ENCODE measurements around the gene ZNF578.
"Not testable (repeated sequence)": the region's sequence is repeated elsewhere in the genome, so short reads cannot be mapped to it uniquely, and the experiment has no call there.

The ZNF578 gene

DNA sequence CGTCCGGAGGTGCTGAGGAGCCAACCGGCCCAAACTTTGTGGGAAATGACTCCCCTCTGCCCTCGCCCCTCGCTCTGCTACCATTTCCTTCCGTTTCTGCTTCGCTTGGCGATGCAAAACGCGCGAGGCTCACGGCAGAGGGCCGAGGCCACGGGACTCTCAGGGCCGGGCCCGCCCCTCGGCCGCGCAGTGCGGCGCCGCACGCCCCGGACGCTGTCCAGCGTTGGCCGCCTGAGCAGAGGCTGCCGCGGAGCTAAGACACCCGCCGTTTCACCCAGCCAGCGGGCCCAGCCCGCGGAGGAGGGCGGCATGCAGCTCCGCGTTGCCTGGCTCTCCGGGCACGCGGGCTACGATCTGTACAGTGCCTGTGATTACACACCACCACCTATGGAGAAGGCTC, 2.1 kb upstream of the ZNF578 start:
- H3K4me3 ChIP-seq (ENCODE audit: control insufficient read depth, low read depth, low read length): no peak overlapping the region
- TF ChIP-seq, protein P1, sequence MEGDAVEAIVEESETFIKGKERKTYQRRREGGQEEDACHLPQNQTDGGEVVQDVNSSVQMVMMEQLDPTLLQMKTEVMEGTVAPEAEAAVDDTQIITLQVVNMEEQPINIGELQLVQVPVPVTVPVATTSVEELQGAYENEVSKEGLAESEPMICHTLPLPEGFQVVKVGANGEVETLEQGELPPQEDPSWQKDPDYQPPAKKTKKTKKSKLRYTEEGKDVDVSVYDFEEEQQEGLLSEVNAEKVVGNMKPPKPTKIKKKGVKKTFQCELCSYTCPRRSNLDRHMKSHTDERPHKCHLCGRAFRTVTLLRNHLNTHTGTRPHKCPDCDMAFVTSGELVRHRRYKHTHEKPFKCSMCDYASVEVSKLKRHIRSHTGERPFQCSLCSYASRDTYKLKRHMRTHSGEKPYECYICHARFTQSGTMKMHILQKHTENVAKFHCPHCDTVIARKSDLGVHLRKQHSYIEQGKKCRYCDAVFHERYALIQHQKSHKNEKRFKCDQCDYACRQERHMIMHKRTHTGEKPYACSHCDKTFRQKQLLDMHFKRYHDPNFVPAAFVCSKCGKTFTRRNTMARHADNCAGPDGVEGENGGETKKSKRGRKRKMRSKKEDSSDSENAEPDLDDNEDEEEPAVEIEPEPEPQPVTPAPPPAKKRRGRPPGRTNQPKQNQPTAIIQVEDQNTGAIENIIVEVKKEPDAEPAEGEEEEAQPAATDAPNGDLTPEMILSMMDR (conservative IDR thresholded peaks at IDR 0.05; ENCODE audit: control insufficient read depth, insufficient read depth, low read depth, low read length): no peak

GRCh38 chr19:52464798-52465470, 11.6 kb downstream of the ZNF578 start:
- no peak overlapping the region for H3K4me3 ChIP-seq (ENCODE audit: control insufficient read depth, low read depth, low read length)
- no peak for DNase-seq (ENCODE audit: low read depth)
- TF ChIP-seq, protein P1 (conservative IDR thresholded peaks at IDR 0.05; ENCODE audit: control insufficient read depth, insufficient read depth, low read depth, low read length): no peak

More for the DNA sequence above, 2.1 kb upstream of the ZNF578 start:
- no peak for DNase-seq (ENCODE audit: low read depth)

DNA sequence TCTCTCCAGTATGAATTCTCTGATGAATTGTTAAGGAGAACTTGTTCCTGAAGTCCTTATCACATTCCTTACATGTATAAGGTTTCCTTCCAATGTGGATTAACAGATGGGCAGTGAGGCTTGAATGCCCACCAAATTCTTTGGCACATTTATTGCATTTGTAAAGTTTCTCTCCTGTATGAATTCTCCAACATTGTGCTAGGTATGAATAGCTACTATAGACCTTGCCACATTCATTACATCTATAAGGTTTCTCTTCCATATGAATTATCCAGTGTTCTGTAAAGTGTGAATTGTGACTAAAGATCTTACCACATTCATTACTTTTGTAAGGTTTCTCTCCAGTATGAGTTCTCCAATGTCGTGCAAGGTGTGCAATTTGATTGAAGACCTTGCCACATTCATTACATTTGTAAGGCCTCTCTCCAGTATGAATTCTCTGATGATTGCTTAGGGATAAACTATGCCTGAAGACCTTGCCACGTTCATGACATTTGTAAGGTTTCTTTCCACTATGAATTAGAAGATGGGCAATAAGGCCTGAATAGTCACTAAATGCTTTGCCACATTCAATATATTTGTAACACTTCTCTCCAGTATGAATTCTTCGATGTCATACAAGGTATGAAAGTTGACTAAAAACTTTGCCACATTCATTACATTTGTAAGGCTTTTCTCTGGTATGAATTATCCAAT, 20.4 kb downstream of the ZNF578 start:
- DNase-seq (ENCODE audit: low read depth): peak; percentile 8
- no peak overlapping the region for H3K4me3 ChIP-seq (ENCODE audit: control insufficient read depth, low read depth, low read length)
- TF ChIP-seq, protein P1 (conservative IDR thresholded peaks at IDR 0.05; ENCODE audit: control insufficient read depth, insufficient read depth, low read depth, low read length): no peak

DNA sequence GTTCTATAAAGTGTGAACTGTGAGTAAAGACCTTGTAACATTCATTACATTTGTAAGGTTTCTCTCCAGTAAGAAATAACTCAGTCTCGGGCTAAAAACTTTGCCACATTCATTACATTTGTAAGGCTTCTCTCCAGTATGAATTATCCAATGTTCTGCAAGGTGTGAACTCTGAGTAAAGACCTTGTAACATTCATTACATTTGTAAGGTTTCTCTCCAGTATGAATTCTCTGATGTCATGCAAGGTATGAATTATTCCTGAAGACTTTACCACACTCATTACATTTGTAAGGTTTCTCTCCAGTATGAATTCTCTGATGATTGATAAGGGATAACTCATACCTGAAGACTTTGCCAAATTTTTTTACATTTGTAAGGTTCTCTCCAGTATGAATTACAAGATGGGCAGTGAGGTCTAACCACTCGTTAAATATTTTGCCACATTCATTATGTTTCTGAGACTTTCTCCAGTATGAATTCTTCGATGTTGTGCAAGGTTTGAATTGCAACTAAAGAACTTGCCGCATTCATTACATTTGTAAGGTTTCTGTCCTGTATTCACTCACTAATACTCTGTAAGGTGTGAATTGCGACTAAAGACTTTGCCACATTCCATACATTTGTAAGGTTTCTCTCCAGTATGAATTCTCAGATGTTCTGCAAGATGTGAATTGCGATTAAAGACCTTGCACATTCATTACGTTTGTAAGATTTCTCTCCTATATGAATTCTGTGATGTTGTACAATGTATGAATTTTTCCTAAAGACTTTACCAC, 21.2 kb downstream of the ZNF578 start:
- TF ChIP-seq, protein P1 (conservative IDR thresholded peaks at IDR 0.05; ENCODE audit: control insufficient read depth, insufficient read depth, low read depth, low read length): no peak
- H3K4me3 ChIP-seq (ENCODE audit: control insufficient read depth, low read depth, low read length): no peak overlapping the region
- no peak for DNase-seq (ENCODE audit: low read depth)

DNA sequence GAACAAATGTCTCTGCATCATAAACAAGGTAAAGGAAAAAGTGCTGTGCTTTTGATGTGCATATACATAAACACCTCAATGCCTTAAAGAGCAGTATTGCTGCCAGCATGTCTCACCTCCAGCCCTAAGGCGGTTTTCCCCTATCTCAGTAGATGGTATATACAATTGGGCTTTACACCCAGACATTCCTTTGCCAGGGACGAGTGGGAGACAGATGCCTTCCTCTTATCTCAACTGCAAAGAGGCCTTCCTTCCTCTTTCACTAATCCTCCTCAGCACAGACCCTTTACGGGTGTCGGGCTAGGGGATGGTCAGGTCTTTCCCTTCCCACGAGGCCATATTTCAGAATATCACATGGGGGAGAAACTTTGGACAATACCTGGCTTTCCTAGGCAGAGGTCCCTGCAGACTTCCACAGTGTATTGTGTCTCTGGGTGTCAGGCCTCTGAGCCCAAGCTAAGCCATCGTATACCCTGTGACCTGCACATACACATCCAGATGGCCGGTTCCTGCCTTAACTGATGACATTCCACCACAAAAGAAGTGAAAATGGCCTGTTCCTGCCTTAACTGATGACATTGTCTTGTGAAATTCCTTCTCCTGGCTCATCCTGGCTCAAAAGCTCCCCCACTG, 30.9 kb downstream of the ZNF578 start:
- not testable (repeated sequence) for DNase-seq (ENCODE audit: low read depth)

GRCh38 chr19:52485064-52485463, 31.7 kb downstream of the ZNF578 start:
- not testable (repeated sequence) for H3K4me3 ChIP-seq (ENCODE audit: control insufficient read depth, low read depth, low read length)

More for the DNA sequence above, 30.9 kb downstream of the ZNF578 start:
- H3K4me3 ChIP-seq (ENCODE audit: control insufficient read depth, low read depth, low read length): not testable (repeated sequence)

DNA sequence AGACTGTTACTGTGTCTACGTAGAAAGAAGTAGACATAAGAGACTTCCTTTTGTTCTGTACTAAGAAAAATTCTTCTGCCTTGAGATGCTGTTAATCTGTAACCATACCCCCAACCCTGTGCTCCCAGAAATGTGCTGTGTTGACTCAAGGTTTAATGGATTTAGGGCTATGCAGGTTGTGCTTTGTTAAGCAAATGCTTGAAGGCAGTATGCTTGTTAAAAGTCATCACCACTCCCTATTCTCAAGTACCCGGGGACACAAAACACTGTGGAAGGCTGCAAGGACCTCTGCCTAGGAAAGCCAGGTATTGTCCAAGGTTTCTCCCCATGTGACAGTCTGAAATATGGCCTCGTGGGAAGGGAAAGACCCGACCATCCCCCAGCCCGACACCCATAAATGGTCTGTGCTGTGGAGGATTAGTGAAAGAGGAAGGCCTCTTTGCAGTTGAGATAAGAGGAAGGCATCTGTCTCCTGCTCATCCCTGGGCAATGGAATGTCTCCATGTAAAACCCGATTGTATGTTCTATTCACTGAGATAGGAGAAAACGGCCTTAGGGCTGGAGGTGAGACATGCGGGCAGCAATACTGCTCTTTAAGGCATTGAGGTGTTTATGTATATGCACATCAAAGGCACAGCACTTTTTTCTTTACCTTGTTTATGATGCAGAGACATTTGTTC, 32.3 kb downstream of the ZNF578 start:
- H3K4me3 ChIP-seq (ENCODE audit: control insufficient read depth, low read depth, low read length); DNase-seq (ENCODE audit: low read depth): not testable (repeated sequence)

More at GRCh38 chr19:52485064-52485463, 31.7 kb downstream of the ZNF578 start:
- DNase-seq (ENCODE audit: low read depth): not testable (repeated sequence)
